ENCODE measurements around the gene UBE2O. TPM values are rescaled to one million over a fixed set of nuclear protein-coding genes. Genes with fewer than 3 reads are reported as not detected.

UBE2O gene
- total and polyA plus RNA-seq, 4 experiments from 2014 or later, result 4.5 to 43.7 (median 28.5) TPM

- Mint-ChIP-seq H3K4me1 (peaks cover 0 to 4% (median under 1%) of the 10 kb centered on the region in 4 donors), H3K27me3 (no peaks in the 10 kb centered on the region), H3K4me3 (no peak overlapping the region), H3K9me3 (no peaks in the 10 kb centered on the region), H3K27ac (peak overlapping the region in 1 of 7 donors; percentile 41), H3K36me3 (peaks cover 3 to 18% of the 10 kb centered on the region in 2 donors)
- no peaks in the 10 kb centered on the region for H3K27me3 ChIP-seq (ENCODE audit: insufficient read depth, low read length)
- no peak overlapping the region for H3K27ac ChIP-seq (ENCODE audit: low read depth, low read length)
- ChIA-PET POLR2A (ENCODE audit: partially characterized antibody) (no interaction called here), CTCF (ENCODE audit: partially characterized antibody) (no interaction called here)
- no peak overlapping the region for H3K4me3 ChIP-seq (ENCODE audit: low read length in 2 of 2)
- no peaks in the 10 kb centered on the region for H3K9me3 ChIP-seq (ENCODE audit: control insufficient read depth in 1 of 2, low read length in 2 of 2)
- intact Hi-C loops (cut with micrococcal nuclease), result no loop called here
- H3K36me3 ChIP-seq (ENCODE audit: insufficient read depth, low read length), result no peaks in the 10 kb centered on the region
- DNase-seq, result no peak
- no peaks in the 10 kb centered on the region for H3K4me1 ChIP-seq (ENCODE audit: insufficient read depth, low read length)
Measured at GRCh38 chr17:76478730-76479514, 26.0 kb upstream of the UBE2O start.

- Mint-ChIP-seq H3K4me3 (no peak overlapping the region), H3K4me1 (peaks cover 0 to 4% (median under 1%) of the 10 kb centered on the region in 4 donors), H3K9me3 (no peaks in the 10 kb centered on the region), H3K27ac (peak overlapping the region in 3 of 7 donors; percentile 12 to 80 (median 61)), H3K36me3 (peaks cover 6 to 22% of the 10 kb centered on the region in 2 donors), H3K27me3 (no peaks in the 10 kb centered on the region)
- intact Hi-C loops (cut with micrococcal nuclease), result no loop called here
- Histone ChIP-seq H3K36me3 (ENCODE audit: insufficient read depth, low read length) (no peaks in the 10 kb centered on the region), H3K27me3 (ENCODE audit: insufficient read depth, low read length) (no peaks in the 10 kb centered on the region), H3K9me3 (ENCODE audit: control insufficient read depth in 1 of 2, low read length in 2 of 2) (no peaks in the 10 kb centered on the region), H3K4me1 (ENCODE audit: insufficient read depth, low read length) (no peaks in the 10 kb centered on the region), H3K27ac (ENCODE audit: low read depth, low read length) (no peak overlapping the region), H3K4me3 (ENCODE audit: low read length in 2 of 2) (no peak overlapping the region)
- POLR2A ChIA-PET (ENCODE audit: partially characterized antibody), result interaction anchor here (0.8 to 1.6 kb wide), 3 partner anchors 16 to 37 kb away, joined by 3 to 9 read pairs (median 4); partner anchors contain the start of gene RHBDF2
- CTCF ChIA-PET (ENCODE audit: partially characterized antibody), result interaction anchor here (3.3 kb wide), 1 partner anchor 11 kb away, joined by 17 read pairs; the partner anchor contains the start of gene AANAT
- no peak for DNase-seq
Measured at GRCh38 chr17:76478097-76478496, 25.1 kb upstream of the UBE2O start.

- no peak overlapping the region for H3K27ac ChIP-seq (ENCODE audit: low read depth, low read length)
- no peaks in the 10 kb centered on the region for H3K9me3 Mint-ChIP-seq
Measured at GRCh38 chr17:76477576-76477975, 24.6 kb upstream of the UBE2O start.

GRCh38 chr17:76476736-76477135 lies 23.8 kb upstream of the UBE2O start:
- Mint-ChIP-seq H3K4me3 (no peak overlapping the region), H3K27ac (no peak overlapping the region), H3K9me3 (no peaks in the 10 kb centered on the region), H3K4me1 (peaks cover 0 to 1% (median under 1%) of the 10 kb centered on the region in 4 donors), H3K36me3 (peaks cover 9 to 24% of the 10 kb centered on the region in 2 donors), H3K27me3 (no peaks in the 10 kb centered on the region)
- DNase-seq, result no peak
- CTCF ChIA-PET (ENCODE audit: partially characterized antibody), result interaction anchor here (3.3 kb wide), 1 partner anchor 10 kb away, joined by 17 read pairs; the partner anchor contains the start of gene AANAT
- no peak overlapping the region for H3K4me3 ChIP-seq (ENCODE audit: low read length in 2 of 2)
- intact Hi-C loops (cut with micrococcal nuclease), result no loop called here
- H3K27me3 ChIP-seq (ENCODE audit: insufficient read depth, low read length), result no peaks in the 10 kb centered on the region
- POLR2A ChIA-PET (ENCODE audit: partially characterized antibody), result interaction anchor here (1.6 kb wide), 2 partner anchors 17 to 25 kb away, joined by 4 to 9 read pairs; partner anchors contain the start of gene RHBDF2
- H3K36me3 ChIP-seq (ENCODE audit: insufficient read depth, low read length), result no peaks in the 10 kb centered on the region
- H3K4me1 ChIP-seq (ENCODE audit: insufficient read depth, low read length), result no peaks in the 10 kb centered on the region
- H3K9me3 ChIP-seq (ENCODE audit: control insufficient read depth in 1 of 2, low read length in 2 of 2), result no peaks in the 10 kb centered on the region
- H3K27ac ChIP-seq (ENCODE audit: low read depth, low read length), result no peak overlapping the region

More at GRCh38 chr17:76477576-76477975, 24.6 kb upstream of the UBE2O start:
- Mint-ChIP-seq H3K4me1 (peaks cover 0 to 4% (median under 1%) of the 10 kb centered on the region in 4 donors), H3K36me3 (peaks cover 9 to 26% of the 10 kb centered on the region in 2 donors), H3K27ac (peak overlapping the region in 2 of 7 donors; percentile 12 to 57), H3K27me3 (no peaks in the 10 kb centered on the region), H3K4me3 (no peak overlapping the region)
- intact Hi-C loops (cut with micrococcal nuclease), result no loop called here
- H3K27me3 ChIP-seq (ENCODE audit: insufficient read depth, low read length), result no peaks in the 10 kb centered on the region
- ChIA-PET POLR2A (ENCODE audit: partially characterized antibody) (interaction anchor here (0.8 to 1.6 kb wide), 3 partner anchors 16 to 38 kb away, joined by 3 to 9 read pairs (median 4); partner anchors contain the start of gene RHBDF2), CTCF (ENCODE audit: partially characterized antibody) (interaction anchor here (3.3 kb wide), 1 partner anchor 11 kb away, joined by 17 read pairs; the partner anchor contains the start of gene AANAT)
- H3K4me3 ChIP-seq (ENCODE audit: low read length in 2 of 2), result no peak overlapping the region
- H3K4me1 ChIP-seq (ENCODE audit: insufficient read depth, low read length), result no peaks in the 10 kb centered on the region
- H3K9me3 ChIP-seq (ENCODE audit: control insufficient read depth in 1 of 2, low read length in 2 of 2), result no peaks in the 10 kb centered on the region
- DNase-seq, result no peak
- no peaks in the 10 kb centered on the region for H3K36me3 ChIP-seq (ENCODE audit: insufficient read depth, low read length)

- no peak overlapping the region for H3K4me3 Mint-ChIP-seq
- H3K27ac Mint-ChIP-seq, result peak overlapping the region in 3 of 7 donors; percentile 37 to 66 (median 47)
- Histone ChIP-seq H3K27me3 (ENCODE audit: insufficient read depth, low read length) (no peaks in the 10 kb centered on the region), H3K27ac (ENCODE audit: low read depth, low read length) (no peak overlapping the region), H3K9me3 (ENCODE audit: control insufficient read depth in 1 of 2, low read length in 2 of 2) (no peaks in the 10 kb centered on the region), H3K36me3 (ENCODE audit: insufficient read depth, low read length) (peaks cover 6% of the 10 kb centered on the region), H3K4me3 (ENCODE audit: low read length in 2 of 2) (no peak overlapping the region), H3K4me1 (ENCODE audit: insufficient read depth, low read length) (no peaks in the 10 kb centered on the region)
- ChIA-PET CTCF (ENCODE audit: partially characterized antibody) (interaction anchor here (1.1 to 3.3 kb wide), 6 partner anchors 8 to 32 kb away, joined by 3 to 17 read pairs (median 6); partner anchors contain the start of genes AANAT and RHBDF2), POLR2A (ENCODE audit: partially characterized antibody) (interaction anchor here (2.0 kb wide), 1 partner anchor 18 kb away, joined by 10 read pairs; no protein-coding TSS in a partner anchor)
- intact Hi-C loops (cut with micrococcal nuclease), result no loop called here
- DNase-seq, result no peak
- peaks cover 9 to 33% of the 10 kb centered on the region in 2 donors for H3K36me3 Mint-ChIP-seq
- H3K27me3 Mint-ChIP-seq, result no peaks in the 10 kb centered on the region
- no peaks in the 10 kb centered on the region for H3K9me3 Mint-ChIP-seq
- H3K4me1 Mint-ChIP-seq, result peaks cover 0 to 1% (median 0%) of the 10 kb centered on the region in 4 donors
Measured at GRCh38 chr17:76475302-76475701, 22.4 kb upstream of the UBE2O start.

GRCh38 chr17:76474894-76475293 lies 21.9 kb upstream of the UBE2O start:
- no peak overlapping the region for H3K4me3 Mint-ChIP-seq
- Histone ChIP-seq H3K27ac (ENCODE audit: low read depth, low read length) (no peak overlapping the region), H3K36me3 (ENCODE audit: insufficient read depth, low read length) (peaks cover 6% of the 10 kb centered on the region), H3K27me3 (ENCODE audit: insufficient read depth, low read length) (no peaks in the 10 kb centered on the region), H3K4me3 (ENCODE audit: low read length in 2 of 2) (no peak overlapping the region), H3K4me1 (ENCODE audit: insufficient read depth, low read length) (no peaks in the 10 kb centered on the region), H3K9me3 (ENCODE audit: control insufficient read depth in 1 of 2, low read length in 2 of 2) (no peaks in the 10 kb centered on the region)
- H3K36me3 Mint-ChIP-seq, result peaks cover 9 to 33% of the 10 kb centered on the region in 2 donors
- H3K27me3 Mint-ChIP-seq, result no peaks in the 10 kb centered on the region
- H3K4me1 Mint-ChIP-seq, result peaks cover 0 to 1% (median 0%) of the 10 kb centered on the region in 4 donors
- intact Hi-C loops (cut with micrococcal nuclease), result no loop called here
- CTCF ChIA-PET (ENCODE audit: partially characterized antibody), result interaction anchor here (1.1 to 3.3 kb wide), 6 partner anchors 8 to 32 kb away, joined by 3 to 17 read pairs (median 6); partner anchors contain the start of genes AANAT and RHBDF2
- POLR2A ChIA-PET (ENCODE audit: partially characterized antibody), result interaction anchor here (2.0 kb wide), 1 partner anchor 18 kb away, joined by 10 read pairs; no protein-coding TSS in a partner anchor
- H3K27ac Mint-ChIP-seq, result peak overlapping the region in 1 of 7 donors; percentile 47
- no peaks in the 10 kb centered on the region for H3K9me3 Mint-ChIP-seq
- no peak for DNase-seq

GRCh38 chr17:76474238-76474637 lies 21.3 kb upstream of the UBE2O start:
- Histone ChIP-seq H3K36me3 (ENCODE audit: insufficient read depth, low read length) (peaks cover 6% of the 10 kb centered on the region), H3K9me3 (ENCODE audit: control insufficient read depth in 1 of 2, low read length in 2 of 2) (no peaks in the 10 kb centered on the region), H3K27ac (ENCODE audit: low read depth, low read length) (no peak overlapping the region), H3K4me1 (ENCODE audit: insufficient read depth, low read length) (no peaks in the 10 kb centered on the region), H3K27me3 (ENCODE audit: insufficient read depth, low read length) (no peaks in the 10 kb centered on the region), H3K4me3 (ENCODE audit: low read length in 2 of 2) (no peak overlapping the region)
- no peaks in the 10 kb centered on the region for H3K27me3 Mint-ChIP-seq
- ChIA-PET POLR2A (ENCODE audit: partially characterized antibody) (interaction anchor here (2.0 kb wide), 1 partner anchor 19 kb away, joined by 10 read pairs; no protein-coding TSS in a partner anchor), CTCF (ENCODE audit: partially characterized antibody) (interaction anchor here (0.6 to 1.4 kb wide), 3 partner anchors 15 to 50 kb away, joined by 3 to 7 read pairs (median 3); no protein-coding TSS in a partner anchor)
- peaks cover 0 to 1% (median 0%) of the 10 kb centered on the region in 4 donors for H3K4me1 Mint-ChIP-seq
- H3K9me3 Mint-ChIP-seq, result no peaks in the 10 kb centered on the region
- intact Hi-C loops (cut with micrococcal nuclease), result no loop called here
- H3K36me3 Mint-ChIP-seq, result peaks cover 9 to 29% of the 10 kb centered on the region in 2 donors
- H3K27ac Mint-ChIP-seq, result no peak overlapping the region
- no peak overlapping the region for H3K4me3 Mint-ChIP-seq
- DNase-seq, result no peak

All from CD4-positive, alpha-beta memory T cell (primary cell).